Tongue (tissue), 3 donors: ENCODE measurements around the gene RAB30. TPM values are rescaled to one million over a fixed set of nuclear protein-coding genes. Genes with fewer than 3 reads are reported as not detected.
"Not testable (repeated sequence)": the region's sequence is repeated elsewhere in the genome, so short reads cannot be mapped to it uniquely, and the experiment has no call there.

ENCODE experiments used
- DNase-seq: peaks from one replicate; pipeline ENCODE4 v3.0.0-alpha.2; 2015
- small RNA-seq: library from RNA; depleted of rRNA; stranded (forward); fragments of <200 nt; gene quantifications from one replicate; pipeline ENCODE3, GENCODE V24; 2014; ENCODE audit warnings: low replicate concordance
- total RNA-seq: library from RNA; depleted of rRNA; stranded (reverse); fragments of >200 nt; gene quantifications from one replicate; pipeline ENCODE4 v1.2.3, GENCODE V29; 2014

Gene RAB30
- total RNA-seq, 1 donor from 2014 or later = 39.3 TPM

DNA sequence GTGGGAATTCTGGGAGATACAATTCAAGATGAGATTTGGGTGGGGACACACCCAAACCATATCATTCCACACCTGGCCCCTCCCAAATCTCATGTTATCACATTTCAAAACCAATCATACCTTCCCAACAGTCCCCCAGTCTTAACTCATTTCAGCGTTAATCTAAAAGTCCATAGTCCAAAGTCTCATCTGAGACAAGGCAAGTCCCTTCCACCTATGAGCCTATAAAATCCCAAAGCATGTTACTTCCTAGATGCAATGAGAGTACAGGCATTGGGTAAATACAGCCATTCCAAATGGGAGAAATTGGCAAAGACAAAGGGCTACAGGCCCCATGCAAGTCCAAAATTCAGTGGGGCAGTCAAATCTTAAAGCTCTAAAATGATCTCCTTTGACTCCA, 128.3 kb downstream of the RAB30 start:
- not testable (repeated sequence) for DNase-seq

DNA sequence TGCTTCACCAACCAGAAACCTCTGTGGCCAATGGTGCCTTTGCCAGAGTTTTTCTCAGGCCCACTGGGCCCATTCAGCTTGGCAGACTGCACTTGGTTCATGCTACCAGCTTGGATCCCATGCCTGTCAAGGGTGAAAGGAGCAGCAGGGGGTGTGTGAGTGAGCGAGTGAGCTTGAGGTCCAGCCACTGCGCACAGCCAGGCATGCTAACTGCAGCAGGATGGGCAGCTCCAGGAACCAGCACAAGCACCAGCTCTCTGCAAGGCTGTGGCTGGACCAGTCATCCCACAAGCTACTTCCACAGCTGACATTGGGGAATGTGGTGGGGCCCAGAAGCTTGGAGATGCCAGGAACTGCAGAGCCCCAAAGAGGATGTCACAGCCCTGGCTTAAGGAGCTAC, 129.3 kb downstream of the RAB30 start:
- DNase-seq = no peak

DNA sequence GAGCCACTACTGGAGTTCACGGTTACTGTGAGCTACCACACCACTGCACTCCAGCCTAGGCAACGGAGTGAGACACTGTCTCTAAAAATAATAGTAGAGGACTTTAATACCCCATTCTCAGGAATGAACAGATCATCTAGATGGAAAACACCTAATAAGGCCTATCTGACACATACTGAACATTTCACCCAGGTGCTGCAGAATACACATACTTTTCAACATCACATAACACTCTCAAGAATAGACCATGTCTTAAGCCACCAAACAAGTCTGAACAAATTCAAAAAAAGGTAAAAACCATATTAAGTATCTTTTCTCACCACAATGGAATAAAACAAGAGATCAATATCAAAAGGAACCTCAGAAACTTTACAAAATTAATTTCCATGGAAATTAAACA, 132.2 kb downstream of the RAB30 start:
- no peak for DNase-seq

DNA sequence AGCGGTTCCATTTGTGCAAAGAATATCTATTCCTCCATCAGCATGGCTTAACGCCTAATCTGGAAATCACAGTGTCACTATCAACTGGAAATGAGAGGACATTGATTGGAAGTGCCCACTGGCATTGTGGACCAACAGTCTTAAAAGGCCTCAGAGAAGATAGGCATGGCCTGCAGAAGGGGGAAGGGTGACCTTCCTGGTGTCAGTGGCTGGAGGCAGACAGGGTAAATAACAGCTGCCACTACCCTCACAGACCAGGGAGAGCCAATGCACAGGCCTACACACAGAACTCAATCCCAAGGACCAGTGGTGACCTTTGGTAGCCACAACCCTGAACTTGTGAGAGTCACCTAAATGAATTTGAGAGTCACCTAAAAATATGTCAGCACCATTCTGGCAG, 134.1 kb downstream of the RAB30 start:
- DNase-seq = no peak

GRCh38 chr11:82936261-82936660, 135.4 kb downstream of the RAB30 start:
- DNase-seq = no peak

- no peak for DNase-seq
Observed at GRCh38 chr11:82932564-82932963, 139.1 kb downstream of the RAB30 start.

- DNase-seq = no peak
Observed at GRCh38 chr11:82930734-82931133, 141.0 kb downstream of the RAB30 start.

GRCh38 chr11:82930229-82930628, 141.5 kb downstream of the RAB30 start:
- no peak for DNase-seq

DNA sequence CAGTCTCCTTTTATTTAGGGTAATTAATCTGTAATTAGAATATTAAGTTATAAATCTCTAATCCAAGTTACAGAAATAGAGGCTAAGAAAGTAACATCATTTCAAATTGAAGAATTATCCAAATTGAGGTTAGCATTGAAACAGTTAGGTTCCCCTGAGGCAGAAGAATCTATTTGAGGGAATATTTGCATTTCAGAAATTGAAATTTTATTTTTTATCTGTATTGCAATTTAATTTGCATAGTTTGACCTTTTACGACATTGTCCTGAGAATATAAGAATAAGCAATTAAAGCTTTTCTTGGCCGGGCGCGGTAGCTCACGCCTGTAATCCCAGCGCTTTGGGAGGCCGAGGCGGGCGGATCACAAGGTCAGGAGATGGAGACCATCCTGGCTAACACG, 142.6 kb downstream of the RAB30 start:
- no peak for DNase-seq

- peak; percentile 67 for DNase-seq
Observed at GRCh38 chr11:82927264-82927880, 144.3 kb downstream of the RAB30 start.

GRCh38 chr11:82924522-82925224, 147.0 kb downstream of the RAB30 start:
- DNase-seq = no peak

Small RNA genes lying within 50 kb of the gene (small RNA-seq; reads per million reads assigned to genes)
- not detected for gene SNORA70E

Other genes starting within 250 kb of the RAB30 start
- gene PRCP, start 171.5 kb downstream of the RAB30 start, total RNA-seq = 76.4 TPM
- 3.7 TPM for gene DDIAS, start 170.2 kb downstream of the RAB30 start, total RNA-seq
- gene PCF11, start 85.2 kb upstream of the RAB30 start, total RNA-seq = 64.2 TPM
- 5.8 TPM for gene ANKRD42, start 121.8 kb upstream of the RAB30 start, total RNA-seq
- gene CCDC90B, start 214.5 kb upstream of the RAB30 start, total RNA-seq = 75.6 TPM